ENCODE data around the gene KSR2.

The KSR2 gene

GRCh38 chr12:117547209-117547608 is 421.6 kb downstream of the KSR2 start:
- Histone ChIP-seq H3K4me3 (ENCODE audit: low read depth, low read length) (no peak overlapping the region), H3K9me3 (ENCODE audit: control insufficient read depth, insufficient read depth, low read depth, low read length) (no peaks in the 10 kb centered on the region; the same call in 1 of the 2 replicates), H3K4me1 (ENCODE audit: control insufficient read depth, insufficient read depth, low read length) (no peaks in the 10 kb centered on the region), H3K36me3 (ENCODE audit: control insufficient read depth in 2 of 2, insufficient read depth in 1 of 2, low read length in 2 of 2) (no peaks in the 10 kb centered on the region), H3K27ac (ENCODE audit: extremely low read depth, low read depth, low read length) (no peak overlapping the region)
- CTCF ChIA-PET = no interaction called here
- no peak for TF ChIP-seq ZBTB10 (tag by site-specific recombination; IDR thresholded peaks at IDR 0.05)
- POLR2A ChIA-PET = no interaction called here

- H3K36me3 ChIP-seq (ENCODE audit: control insufficient read depth in 2 of 2, insufficient read depth in 1 of 2, low read length in 2 of 2) = no peaks in the 10 kb centered on the region
- H3K9me3 ChIP-seq (ENCODE audit: control insufficient read depth, insufficient read depth, low read depth, low read length) = no peaks in the 10 kb centered on the region; the same call in 1 of the 2 replicates
- ChIA-PET POLR2A (no interaction called here), CTCF (interaction anchor here (1.0 kb wide), 1 partner anchor 72 kb away, joined by 3 read pairs; no protein-coding TSS in a partner anchor)
- no peak overlapping the region for H3K27ac ChIP-seq (ENCODE audit: extremely low read depth, low read depth, low read length)
- no peak for TF ChIP-seq PRDM10 (tag by site-specific recombination; IDR thresholded peaks at IDR 0.05)
- TF ChIP-seq SETDB1 (IDR thresholded peaks at IDR 0.05; ENCODE audit: insufficient read length, low read length) = peak; percentile 31
- H3K4me1 ChIP-seq (ENCODE audit: control insufficient read depth, insufficient read depth, low read length) = no peaks in the 10 kb centered on the region
- no peak overlapping the region for H3K4me3 ChIP-seq (ENCODE audit: low read depth, low read length)
Observed at GRCh38 chr12:117545216-117545615, 423.6 kb downstream of the KSR2 start.

- no peaks in the 10 kb centered on the region for H3K36me3 ChIP-seq (ENCODE audit: control insufficient read depth in 2 of 2, insufficient read depth in 1 of 2, low read length in 2 of 2)
- POLR2A ChIA-PET = no interaction called here
- no peak overlapping the region for H3K4me3 ChIP-seq (ENCODE audit: low read depth, low read length)
- CTCF ChIA-PET = no interaction called here
- no peaks in the 10 kb centered on the region for H3K9me3 ChIP-seq (ENCODE audit: control insufficient read depth, insufficient read depth, low read depth, low read length)
- no peaks in the 10 kb centered on the region for H3K4me1 ChIP-seq (ENCODE audit: control insufficient read depth, insufficient read depth, low read length)
- no peak for TF ChIP-seq ZBTB49 (tag by site-specific recombination; IDR thresholded peaks at IDR 0.05; ENCODE audit: low read depth)
- no peak overlapping the region for H3K27ac ChIP-seq (ENCODE audit: extremely low read depth, low read depth, low read length)
Observed at GRCh38 chr12:117540011-117540410, 428.8 kb downstream of the KSR2 start.

GRCh38 chr12:117538926-117539325 is 429.9 kb downstream of the KSR2 start:
- TF ChIP-seq ZNF776 (tag by site-specific recombination; IDR thresholded peaks at IDR 0.05; ENCODE audit: borderline replicate concordance) = no peak
- no peak for TF ChIP-seq ZSCAN5A (tag by site-specific recombination; IDR thresholded peaks at IDR 0.05)

More at GRCh38 chr12:117538926-117539325, 429.9 kb downstream of the KSR2 start:
- Histone ChIP-seq H3K27ac (ENCODE audit: extremely low read depth, low read depth, low read length) (no peak overlapping the region), H3K4me3 (ENCODE audit: low read depth, low read length) (no peak overlapping the region), H3K9me3 (ENCODE audit: control insufficient read depth, insufficient read depth, low read depth, low read length) (no peaks in the 10 kb centered on the region), H3K36me3 (ENCODE audit: control insufficient read depth in 2 of 2, insufficient read depth in 1 of 2, low read length in 2 of 2) (no peaks in the 10 kb centered on the region), H3K4me1 (ENCODE audit: control insufficient read depth, insufficient read depth, low read length) (no peaks in the 10 kb centered on the region)
- ChIA-PET POLR2A (no interaction called here), CTCF (interaction anchor here (1.1 kb wide), 1 partner anchor 48 kb away, joined by 3 read pairs; no protein-coding TSS in a partner anchor)

Data from HEK293 (cell line).